CD4-positive, alpha-beta T cell (primary cell): ENCODE data around the gene C17orf67. TPM values are rescaled to one million over a fixed set of nuclear protein-coding genes. Genes with fewer than 3 reads are reported as not detected.

Experiments used
- ATAC-seq: fragments of 200-7000 bp; cut with Tn5 transposase; one replicate; pipeline ENCODE4 v1.10.0; 2022; ENCODE audit warnings: mild to moderate bottlenecking; ENCODE audit not compliant: poor library complexity
- CTCF ChIA-PET: fragments of 350-600 bp; sonication (Branson Sonifier 250); formaldehyde crosslinking; loops from one replicate; lab custom pipeline; 2021; ENCODE audit warnings: antibody characterized with exemption, inconsistent platforms; lab: Charles Lee
- POLR2A ChIA-PET: fragments of 350-600 bp; sonication (Branson Sonifier 250); formaldehyde crosslinking; loops from one replicate; lab custom pipeline; 2021; ENCODE audit warnings: antibody characterized with exemption, inconsistent platforms; lab: Charles Lee
- DNase-seq, 14 experiments: peaks; one replicate each; pipeline ENCODE4 v3.0.0-alpha.2; 2013 to 2020; ENCODE audit warnings: mixed read lengths in 2 of 14
- H3K27ac ChIP-seq, 2 donors: one replicate each; pipeline versions ENCODE4 v1.5.1 to v1.7.0; 2013; ENCODE audit warnings: low read length in 2 of 2, low read depth in 1 of 2, mild to moderate bottlenecking in 1 of 2
- H3K27me3 ChIP-seq, 2 experiments: 1 replicate in 1 of 2; 2 replicates in 1 of 2; pipeline versions ENCODE4 v1.6.1 to v1.7.0; 2013; ENCODE audit warnings: low read length in 2 of 2, control low read depth in 1 of 2, mild to moderate bottlenecking in 1 of 2, moderate library complexity in 1 of 2; ENCODE audit not compliant: insufficient read depth in 2 of 2, control insufficient read depth in 1 of 2
- H3K36me3 ChIP-seq: one replicate; pipeline ENCODE4 v1.6.1; 2013; ENCODE audit warnings: low read length, control low read depth; ENCODE audit not compliant: insufficient read depth
- H3K4me1 ChIP-seq: one replicate; pipeline ENCODE4 v1.6.1; 2013; ENCODE audit warnings: low read length, control low read depth; ENCODE audit not compliant: insufficient read depth
- H3K4me3 ChIP-seq: one replicate; pipeline ENCODE4 v1.5.1; 2013; ENCODE audit warnings: mild to moderate bottlenecking, low read length, moderate library complexity
- H3K9me3 ChIP-seq, 2 experiments: 1 replicate in 1 of 2; 2 replicates in 1 of 2; pipeline versions ENCODE4 v1.6.1 to v1.7.0; 2013; ENCODE audit warnings: low read length in 2 of 2, mild to moderate bottlenecking in 2 of 2, control low read depth in 1 of 2, moderate library complexity in 1 of 2; ENCODE audit not compliant: control insufficient read depth in 1 of 2, insufficient read depth in 1 of 2
- H3K27ac Mint-ChIP-seq: one replicate; pipeline ENCODE4 v1.8.0; 2020; ENCODE audit warnings: mixed read lengths
- H3K27me3 Mint-ChIP-seq: one replicate; pipeline ENCODE4 v1.8.0; 2021; ENCODE audit warnings: mixed read lengths
- H3K36me3 Mint-ChIP-seq: one replicate; pipeline ENCODE4 v1.8.0; 2021; ENCODE audit warnings: low read depth, mixed read lengths
- H3K4me1 Mint-ChIP-seq: one replicate; pipeline ENCODE4 v1.8.0; 2021; ENCODE audit warnings: low read depth, mixed read lengths
- H3K4me3 Mint-ChIP-seq: one replicate; pipeline ENCODE4 v1.8.0; 2020; ENCODE audit warnings: mild to moderate bottlenecking, mixed read lengths
- H3K9me3 Mint-ChIP-seq: one replicate; pipeline ENCODE4 v1.8.0; 2020; ENCODE audit warnings: mixed read lengths
- intact Hi-C, 2 experiments: fragments of 100-400 bp; cut with DNase I in 1 of 2; cut with micrococcal nuclease in 1 of 2; formaldehyde crosslinking; loops; one replicate each; pipeline versions ENCODE4 v1.15.1 to v1.9.0; 2023 to 2025; cut with DNase I, micrococcal nuclease
- polyA plus RNA-seq, 2 donors: library from polyadenylated mRNA; unstranded; fragments of 120-200 nt; gene quantifications; one replicate each; pipeline ENCODE4 v1.2.1, GENCODE V29; 2013
- total RNA-seq, 174 experiments: library from RNA in 2 of 174; stranded (reverse) in 2 of 174; gene quantifications; one replicate each; pipeline ENCODE4 v1.2.3 and lab custom pipeline; 2021 to 2026
- TF ChIP-seq, protein P1 (sequence below): fragments of 200-600 bp; IDR thresholded peaks from one replicate; pipeline ENCODE4 v1.8.0; 2022; ENCODE audit warnings: antibody characterized with exemption, mild to moderate bottlenecking

C17orf67 gene, protein sequence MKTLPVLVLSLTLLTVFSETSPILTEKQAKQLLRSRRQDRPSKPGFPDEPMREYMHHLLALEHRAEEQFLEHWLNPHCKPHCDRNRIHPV
- total RNA-seq: 1 to 10 TPM; 4.3 to 4.8 TPM
- 3.4 TPM for polyA plus RNA-seq (2013, experiment 1 of 2)
- polyA plus RNA-seq (2013, experiment 2 of 2): 2.8 TPM
- 1.8 to 12.2 (median 5.8) reads per million in 172 experiments for total RNA-seq (lab: John Stamatoyannopoulos, UW)

DNA sequence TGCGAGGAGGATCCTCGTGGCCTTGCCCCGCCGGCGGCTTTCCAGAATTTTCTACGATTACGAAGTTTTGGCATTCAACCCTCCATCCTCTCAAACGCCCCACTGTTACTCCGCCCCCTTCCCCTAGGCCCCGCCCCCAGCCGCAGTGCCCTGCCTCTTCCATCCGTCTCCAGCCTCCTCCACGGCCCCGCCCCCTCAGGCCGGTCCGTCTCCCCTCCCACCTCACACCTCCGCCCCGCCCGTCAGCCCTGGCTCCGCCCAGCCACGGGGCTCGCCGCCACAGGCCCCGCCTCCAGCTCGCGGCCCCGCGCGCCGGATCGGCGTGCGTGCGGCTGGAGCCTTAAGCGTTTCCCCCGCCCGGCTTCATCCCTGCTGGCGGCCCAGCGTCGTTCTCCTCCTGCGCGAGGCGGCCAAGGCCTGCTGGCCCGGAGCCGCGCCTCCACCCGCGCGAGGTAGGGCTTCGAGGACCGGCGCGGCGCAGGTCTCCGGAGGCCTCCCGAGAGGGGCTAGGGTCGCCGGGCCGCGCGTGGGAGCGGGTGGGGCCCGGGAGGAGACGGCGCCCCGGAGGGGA, at the start of gene C17orf67, which contains the start of gene DGKE:
Gene C17orf67, minus strand, starts transcription at position 112 of the 571 bp plus-strand sequence. CDS start 18,110 bp downstream, outside the sequence.
Gene DGKE, plus strand, starts transcription at position 343 of the 571 bp plus-strand sequence. CDS start 645 bp downstream, outside the sequence.
- no peaks in the 10 kb centered on the region for H3K27me3 ChIP-seq

DNA sequence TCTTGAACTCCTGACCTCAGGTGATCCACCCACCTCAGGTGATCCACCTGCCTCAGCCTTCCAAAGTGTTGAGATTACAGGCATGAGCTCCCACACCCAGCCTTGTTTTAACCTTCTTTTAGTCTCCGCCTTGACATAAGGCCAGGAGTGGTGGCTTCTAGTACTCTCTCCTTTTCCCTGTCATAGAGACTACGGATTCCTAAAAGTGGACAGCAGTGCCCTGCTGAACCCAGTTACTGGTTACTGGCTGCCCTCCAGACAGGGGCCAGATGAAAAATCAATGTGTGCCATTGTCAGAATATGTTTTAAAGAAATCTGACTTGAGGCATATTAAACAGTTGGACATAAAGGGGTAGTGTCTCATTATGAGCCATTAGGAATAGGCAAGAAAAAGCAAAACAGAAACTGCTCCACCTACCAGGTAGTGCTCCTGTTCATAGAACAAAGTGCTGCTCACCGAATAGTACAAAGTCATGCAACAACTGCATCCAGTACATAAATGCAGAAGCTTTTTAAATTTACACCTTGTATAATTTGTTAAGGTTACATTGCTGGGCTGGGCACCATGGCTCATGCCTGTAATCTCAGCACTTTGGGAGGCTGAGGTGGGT, 48.1 kb upstream of the C17orf67 start:
- Mint-ChIP-seq H3K4me1 (no peaks in the 10 kb centered on the region), H3K27me3 (no peaks in the 10 kb centered on the region), H3K36me3 (peaks cover 19% of the 10 kb centered on the region), H3K9me3 (no peaks in the 10 kb centered on the region), H3K27ac (no peak overlapping the region), H3K4me3 (no peak overlapping the region)
- CTCF ChIA-PET: no interaction called here
- POLR2A ChIA-PET: interaction anchor here (0.6 kb wide), 1 partner anchor 23 kb away, joined by 3 read pairs; no protein-coding TSS in a partner anchor
- no peaks in the 10 kb centered on the region for H3K4me1 ChIP-seq
- H3K4me3 ChIP-seq: no peak overlapping the region
- no peak for ATAC-seq
- no peaks in the 10 kb centered on the region for H3K9me3 ChIP-seq
- intact Hi-C loops: no loop called here
- H3K27ac ChIP-seq: no peak overlapping the region
- no peaks in the 10 kb centered on the region for H3K27me3 ChIP-seq
- TF ChIP-seq, protein P1, sequence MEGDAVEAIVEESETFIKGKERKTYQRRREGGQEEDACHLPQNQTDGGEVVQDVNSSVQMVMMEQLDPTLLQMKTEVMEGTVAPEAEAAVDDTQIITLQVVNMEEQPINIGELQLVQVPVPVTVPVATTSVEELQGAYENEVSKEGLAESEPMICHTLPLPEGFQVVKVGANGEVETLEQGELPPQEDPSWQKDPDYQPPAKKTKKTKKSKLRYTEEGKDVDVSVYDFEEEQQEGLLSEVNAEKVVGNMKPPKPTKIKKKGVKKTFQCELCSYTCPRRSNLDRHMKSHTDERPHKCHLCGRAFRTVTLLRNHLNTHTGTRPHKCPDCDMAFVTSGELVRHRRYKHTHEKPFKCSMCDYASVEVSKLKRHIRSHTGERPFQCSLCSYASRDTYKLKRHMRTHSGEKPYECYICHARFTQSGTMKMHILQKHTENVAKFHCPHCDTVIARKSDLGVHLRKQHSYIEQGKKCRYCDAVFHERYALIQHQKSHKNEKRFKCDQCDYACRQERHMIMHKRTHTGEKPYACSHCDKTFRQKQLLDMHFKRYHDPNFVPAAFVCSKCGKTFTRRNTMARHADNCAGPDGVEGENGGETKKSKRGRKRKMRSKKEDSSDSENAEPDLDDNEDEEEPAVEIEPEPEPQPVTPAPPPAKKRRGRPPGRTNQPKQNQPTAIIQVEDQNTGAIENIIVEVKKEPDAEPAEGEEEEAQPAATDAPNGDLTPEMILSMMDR: no peak
- no peaks in the 10 kb centered on the region for H3K36me3 ChIP-seq
- DNase-seq: no peak

More for the DNA sequence above, at the start of gene C17orf67, which contains the start of gene DGKE:
- H3K9me3 Mint-ChIP-seq: no peaks in the 10 kb centered on the region
- H3K4me3 ChIP-seq: peak within 1 kb of the TSS; percentile 96
- peaks cover 62% of the 10 kb centered on the region for H3K36me3 Mint-ChIP-seq
- peak within 1 kb of the TSS; percentile 99 for H3K4me3 Mint-ChIP-seq
- intact Hi-C loops: loop anchor here (1.0 to 10.0 kb wide), 8 partner anchors 15 to 1683 kb away; partner anchors contain the start of genes AKAP1 (in 1 of the 2), MTMR4 (in 1 of the 2), SCPEP1 (in 1 of the 2) and SRSF1 (in 1 of the 2)
- H3K27me3 Mint-ChIP-seq: no peaks in the 10 kb centered on the region
- peak within 1 kb of the TSS; percentile 58 to 83 for H3K27ac ChIP-seq
- TF ChIP-seq, protein P1: no peak
- CTCF ChIA-PET: interaction anchor here (1.8 to 2.5 kb wide), 3 partner anchors 14 to 54 kb away, joined by 7 to 9 read pairs (median 8); no protein-coding TSS in a partner anchor
- DNase-seq (peak; percentile 97 to 100 (median 99)), ATAC-seq (peak; percentile 87)
- H3K27ac Mint-ChIP-seq: peak within 1 kb of the TSS; percentile 95
- peaks cover 14% of the 10 kb centered on the region for H3K36me3 ChIP-seq
- peaks cover 67% of the 10 kb centered on the region for H3K4me1 Mint-ChIP-seq
- H3K4me1 ChIP-seq: peaks cover 41% of the 10 kb centered on the region
- POLR2A ChIA-PET: interaction anchor here (0.6 to 3.6 kb wide), 15 partner anchors 9 to 1173 kb away, joined by 3 to 42 read pairs (median 4); partner anchors contain the start of genes AKAP1, COIL, NOG and SCPEP1
- H3K9me3 ChIP-seq: no peaks in the 10 kb centered on the region

DNA sequence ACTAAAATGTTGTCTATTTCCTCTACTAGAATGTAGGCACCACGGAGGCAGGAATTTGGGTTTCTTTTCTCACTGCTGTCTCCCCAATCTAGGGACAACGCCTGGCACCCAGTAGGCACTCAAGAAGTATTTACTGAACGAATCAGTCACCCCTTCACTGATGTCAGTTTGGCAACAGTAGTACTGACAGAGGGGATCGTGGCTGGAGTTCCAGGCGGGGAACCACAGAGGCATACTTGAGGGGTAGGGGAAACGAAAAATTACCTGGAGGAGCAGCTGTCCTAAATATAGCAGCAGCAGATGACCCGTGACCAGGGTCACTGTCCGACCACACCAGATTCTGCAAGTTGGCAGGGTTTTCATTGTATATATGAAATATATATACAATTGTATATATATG, 46.9 kb upstream of the C17orf67 start:
- no peak overlapping the region for H3K27ac ChIP-seq
- no peaks in the 10 kb centered on the region for H3K4me1 ChIP-seq
- intact Hi-C loops: no loop called here
- Mint-ChIP-seq H3K27ac (no peak overlapping the region), H3K27me3 (no peaks in the 10 kb centered on the region), H3K36me3 (peaks cover 10% of the 10 kb centered on the region), H3K9me3 (no peaks in the 10 kb centered on the region), H3K4me3 (no peak overlapping the region), H3K4me1 (no peaks in the 10 kb centered on the region)
- no peaks in the 10 kb centered on the region for H3K36me3 ChIP-seq
- no peaks in the 10 kb centered on the region for H3K9me3 ChIP-seq
- TF ChIP-seq, protein P1: no peak
- no peak overlapping the region for H3K4me3 ChIP-seq
- CTCF ChIA-PET: no interaction called here
- no peak for ATAC-seq
- POLR2A ChIA-PET: interaction anchor here (0.9 kb wide), 1 partner anchor 11 kb away, joined by 3 read pairs; no protein-coding TSS in a partner anchor
- no peak for DNase-seq
- H3K27me3 ChIP-seq: no peaks in the 10 kb centered on the region
